Mesenchymal stem cell (in vitro differentiated cells and primary cell): ENCODE measurements around the gene UBTD2.

ENCODE experiments used
- DNase-seq: peaks from one replicate; pipeline ENCODE4 v3.0.0-alpha.2; 2013
- H2AFZ ChIP-seq: one replicate; pipeline ENCODE4 v1.6.1; 2013; ENCODE audit warnings: low read depth, mild to moderate bottlenecking, control low read depth, inconsistent platforms, low read length, moderate library complexity
- H2AK5ac ChIP-seq: 2 replicates; pipeline ENCODE4 v1.6.1; 2013; ENCODE audit warnings: low read length, moderate library complexity, mild to moderate bottlenecking, inconsistent platforms; ENCODE audit not compliant: severe bottlenecking
- H2BK120ac ChIP-seq: one replicate; pipeline ENCODE4 v1.6.1; 2013; ENCODE audit warnings: low read depth, mild to moderate bottlenecking, inconsistent platforms, low read length, moderate library complexity
- H2BK12ac ChIP-seq, 2 experiments: one replicate each; pipeline ENCODE4 v1.6.1; 2013; ENCODE audit warnings: inconsistent platforms in 2 of 2, low read length in 2 of 2, mild to moderate bottlenecking in 2 of 2, moderate library complexity in 2 of 2, control low read depth in 1 of 2
- H2BK15ac ChIP-seq: one replicate; pipeline ENCODE4 v1.6.1; 2013; ENCODE audit warnings: mild to moderate bottlenecking, low read depth, inconsistent platforms; ENCODE audit not compliant: poor library complexity, severe bottlenecking
- H2BK5ac ChIP-seq: 2 replicates; pipeline ENCODE4 v1.6.1; 2013; ENCODE audit warnings: low read depth, mild to moderate bottlenecking, low read length, control low read depth, inconsistent platforms; ENCODE audit not compliant: poor library complexity, severe bottlenecking
- H3K14ac ChIP-seq, 2 experiments: one replicate each; pipeline ENCODE4 v1.6.1; 2013; ENCODE audit warnings: inconsistent platforms in 2 of 2, low read length in 2 of 2, control low read depth in 1 of 2, mild to moderate bottlenecking in 1 of 2, moderate library complexity in 1 of 2
- H3K18ac ChIP-seq, 2 experiments: one replicate each; pipeline ENCODE4 v1.6.1; 2013; ENCODE audit warnings: inconsistent platforms in 2 of 2, low read length in 2 of 2, control low read depth in 1 of 2, low read depth in 1 of 2, mild to moderate bottlenecking in 1 of 2
- H3K23ac ChIP-seq, 2 experiments: one replicate each; pipeline ENCODE4 v1.6.1; 2013; ENCODE audit warnings: inconsistent platforms in 2 of 2, low read length in 2 of 2, mild to moderate bottlenecking in 2 of 2, moderate library complexity in 2 of 2, control low read depth in 1 of 2
- H3K27ac ChIP-seq: 2 replicates; pipeline ENCODE4 v1.5.1; 2013; ENCODE audit warnings: mild to moderate bottlenecking, moderate library complexity, low read length, control low read depth, inconsistent platforms; ENCODE audit not compliant: poor library complexity, severe bottlenecking
- H3K27me3 ChIP-seq, 2 experiments: 2 replicates each; pipeline versions ENCODE4 v1.6.1 to v1.7.0; 2013; ENCODE audit warnings: low read length in 2 of 2, mild to moderate bottlenecking in 2 of 2, moderate library complexity in 2 of 2, control low read depth in 1 of 2, inconsistent platforms in 1 of 2; ENCODE audit not compliant: control insufficient read depth in 1 of 2, insufficient read depth in 1 of 2
- H3K36me3 ChIP-seq, 2 experiments: 2 replicates each; pipeline versions ENCODE4 v1.6.1 to v1.7.0; 2013; ENCODE audit warnings: low read length in 2 of 2, control low read depth in 1 of 2, inconsistent platforms in 1 of 2, low read depth in 1 of 2, mild to moderate bottlenecking in 1 of 2; ENCODE audit not compliant: insufficient read depth in 2 of 2, control insufficient read depth in 1 of 2
- H3K4ac ChIP-seq, 2 experiments: one replicate each; pipeline ENCODE4 v1.6.1; 2013; ENCODE audit warnings: inconsistent platforms in 2 of 2, low read length in 2 of 2, mild to moderate bottlenecking in 2 of 2, moderate library complexity in 2 of 2, control low read depth in 1 of 2, low read depth in 1 of 2
- H3K4me1 ChIP-seq: 2 replicates; pipeline ENCODE4 v1.6.1; 2013; ENCODE audit warnings: low read depth, low read length, control low read depth; ENCODE audit not compliant: control insufficient read depth, insufficient read depth
- H3K4me2 ChIP-seq: 2 replicates; pipeline ENCODE4 v1.6.1; 2013; ENCODE audit warnings: low read length, mild to moderate bottlenecking, inconsistent platforms; ENCODE audit not compliant: poor library complexity, severe bottlenecking
- H3K4me3 ChIP-seq, 2 experiments: 2 replicates each; pipeline versions ENCODE4 v1.5.1 to v1.7.0; 2013; ENCODE audit warnings: low read length in 2 of 2, mild to moderate bottlenecking in 2 of 2, control low read depth in 1 of 2, low read depth in 1 of 2; ENCODE audit not compliant: insufficient read depth in 1 of 2
- H3K79me1 ChIP-seq: replicated peaks from 2 replicates; pipeline ENCODE4 v1.6.1; 2013; ENCODE audit warnings: mild to moderate bottlenecking, control low read depth, low read length, inconsistent platforms; ENCODE audit not compliant: poor library complexity, severe bottlenecking
- H3K9ac ChIP-seq: 2 replicates; pipeline ENCODE4 v1.7.0; 2013; ENCODE audit warnings: mild to moderate bottlenecking, low read length, moderate library complexity
- H3K9me3 ChIP-seq: 2 replicates; pipeline ENCODE4 v1.7.0; 2013; ENCODE audit warnings: mild to moderate bottlenecking, low read length; ENCODE audit not compliant: control insufficient read depth
- H4K8ac ChIP-seq: one replicate; pipeline ENCODE4 v1.6.1; 2013; ENCODE audit warnings: inconsistent platforms, mild to moderate bottlenecking, low read length, moderate library complexity
- H4K91ac ChIP-seq: one replicate; pipeline ENCODE4 v1.6.1; 2013; ENCODE audit warnings: mild to moderate bottlenecking, low read length, inconsistent platforms
- WGBS: methylation state at CpG from one replicate; pipeline ENCODE4 v1.1.7; 2013; ENCODE audit warnings: mixed read lengths; 5-methylcytosine and 5-hydroxymethylcytosine counted together

Gene UBTD2

DNA sequence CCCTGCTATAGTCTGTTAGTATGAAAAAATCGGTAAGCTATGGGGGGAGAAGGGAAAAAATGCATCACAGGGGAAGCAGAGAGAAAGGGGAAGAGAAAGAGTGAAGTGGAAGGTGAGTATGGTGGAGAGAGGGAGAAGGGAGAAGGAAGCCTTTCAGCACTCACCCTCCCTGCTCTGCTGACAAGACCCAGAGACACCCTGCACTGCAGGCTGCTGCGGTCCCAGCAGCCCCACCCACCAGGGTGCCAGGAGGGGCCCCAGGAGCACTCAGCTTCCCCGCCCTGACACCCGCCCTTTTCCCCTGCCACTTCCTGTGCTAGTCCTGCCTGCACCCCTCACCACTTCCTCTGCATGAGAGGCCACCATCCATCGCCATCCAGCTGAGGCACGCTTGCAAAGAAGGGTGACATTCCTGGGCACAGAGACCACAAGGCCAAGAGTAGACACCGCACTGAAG is 108.3 kb downstream of the UBTD2 start:
- H2BK12ac ChIP-seq, result peak overlapping the region; percentile 11 to 89

DNA sequence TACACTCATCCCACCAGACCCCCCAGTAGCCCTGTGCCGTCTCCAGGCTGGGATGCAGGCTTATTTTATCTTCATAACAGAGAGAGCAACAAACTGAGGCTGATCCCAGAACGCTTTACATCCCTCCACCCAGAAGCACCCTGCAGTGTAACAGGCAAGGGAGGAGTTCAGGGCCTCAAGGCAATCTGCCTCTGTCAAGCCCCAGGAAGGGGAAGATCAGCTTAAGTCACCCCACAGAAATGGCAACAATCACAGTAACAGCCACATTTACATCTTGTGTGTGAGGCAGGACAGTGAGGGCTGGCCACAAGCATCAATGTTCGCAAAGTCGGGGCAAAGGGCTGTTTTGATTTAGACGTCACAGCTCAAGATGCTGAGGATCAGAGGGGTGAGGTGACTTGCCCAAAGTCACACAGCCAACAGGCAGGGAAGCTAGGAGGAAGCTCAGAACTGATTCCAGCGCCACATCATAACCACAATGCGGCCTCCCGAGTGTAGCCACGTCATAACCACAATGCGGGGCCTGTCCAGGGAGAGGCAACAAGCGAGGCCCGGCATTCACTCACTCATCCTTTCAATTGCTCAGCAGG is 109.9 kb downstream of the UBTD2 start:
- Histone ChIP-seq H3K4me3 (no peak overlapping the region), H2BK120ac (no peak overlapping the region), H3K23ac (no peak overlapping the region), H3K4me1 (peaks cover 33% of the 10 kb centered on the region), H2BK5ac (no peak overlapping the region), H4K91ac (peak overlapping the region; percentile 52), H3K9ac (no peak overlapping the region), H3K9me3 (no peaks in the 10 kb centered on the region), H3K4me2 (no peak overlapping the region), H3K18ac (peak overlapping the region in 1 of 2 experiments; percentile 41), H3K27me3 (no peaks in the 10 kb centered on the region), H3K36me3 (peaks cover 18 to 20% of the 10 kb centered on the region in 2 experiments), H2BK12ac (peak overlapping the region; percentile 30 to 38), H3K27ac (peak overlapping the region; percentile 33), H4K8ac (peak overlapping the region; percentile 52), H3K14ac (no peak overlapping the region), H2BK15ac (no peak overlapping the region), H2AK5ac (peak overlapping the region; percentile 19), H2AFZ (no peak overlapping the region), H3K79me1 (peaks cover 17% of the 10 kb centered on the region), H3K4ac (peak overlapping the region; percentile 29 to 61)
- DNase-seq, result peak; percentile 79
- WGBS, result 71% methylated on average over 10 of the region's 12 CpGs

More for the DNA sequence above, 108.3 kb downstream of the UBTD2 start:
- Histone ChIP-seq H3K14ac (no peak overlapping the region), H3K36me3 (peaks cover 11 to 17% of the 10 kb centered on the region in 2 experiments), H4K91ac (peak overlapping the region; percentile 43), H3K27ac (peak overlapping the region; percentile 14), H2AK5ac (peak overlapping the region; percentile 11), H3K4me1 (peaks cover 39% of the 10 kb centered on the region), H3K9ac (no peak overlapping the region), H4K8ac (peak overlapping the region; percentile 21), H2BK120ac (peak overlapping the region; percentile 40), H3K79me1 (peaks cover 12% of the 10 kb centered on the region), H3K4me2 (no peak overlapping the region), H2BK5ac (no peak overlapping the region), H3K4me3 (no peak overlapping the region), H3K27me3 (no peaks in the 10 kb centered on the region), H3K4ac (peak overlapping the region; percentile 9 to 40), H2AFZ (no peak overlapping the region), H3K9me3 (no peaks in the 10 kb centered on the region), H2BK15ac (no peak overlapping the region), H3K18ac (peak overlapping the region; percentile 42 to 88), H3K23ac (no peak overlapping the region)
- WGBS, result 35% methylated on average over 7 of the region's 7 CpGs
- no peak for DNase-seq

DNA sequence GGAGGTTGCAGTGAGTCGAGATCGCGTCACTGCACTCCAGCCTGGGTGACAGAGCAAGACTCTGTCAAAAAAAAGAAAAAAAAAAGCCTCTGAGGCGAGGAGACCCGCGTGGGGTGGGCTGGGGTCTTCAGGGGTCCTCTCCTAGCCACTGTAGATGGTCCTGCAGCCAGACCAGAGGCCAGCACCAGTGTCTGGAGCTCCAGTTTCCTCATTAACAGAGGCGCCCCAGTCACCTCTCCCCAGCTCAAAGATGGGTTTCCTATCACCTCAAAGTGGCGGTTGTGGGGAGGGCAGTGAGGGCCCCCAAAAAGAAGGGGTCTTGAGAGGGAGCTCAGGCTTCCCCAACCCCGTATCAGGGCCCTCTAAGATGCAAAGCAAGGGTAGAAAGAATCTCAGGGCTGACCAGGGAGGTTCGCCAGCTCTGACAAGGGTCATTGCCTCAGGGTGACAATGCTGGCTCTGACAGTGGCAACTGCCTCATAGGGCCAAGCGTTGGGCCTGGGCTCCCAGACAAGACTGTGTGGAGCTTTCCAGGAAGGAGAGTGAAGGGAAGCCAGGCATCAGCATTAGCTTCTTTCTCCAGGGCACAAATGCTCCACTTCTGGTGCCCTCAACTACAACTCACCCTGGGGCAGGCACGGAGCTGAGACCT is 110.5 kb downstream of the UBTD2 start:
- Histone ChIP-seq H3K4me1 (peaks cover 34% of the 10 kb centered on the region), H2AK5ac (peak overlapping the region; percentile 3), H2BK5ac (no peak overlapping the region), H3K36me3 (peaks cover 18 to 22% of the 10 kb centered on the region in 2 experiments), H2BK120ac (no peak overlapping the region), H3K4me3 (no peak overlapping the region), H3K9me3 (no peaks in the 10 kb centered on the region), H4K91ac (peak overlapping the region; percentile 52), H3K27ac (peak overlapping the region; percentile 33), H3K4me2 (no peak overlapping the region), H2BK12ac (peak overlapping the region in 1 of 2 experiments; percentile 38), H3K9ac (no peak overlapping the region), H2AFZ (no peak overlapping the region), H3K23ac (no peak overlapping the region), H4K8ac (no peak overlapping the region), H3K18ac (no peak overlapping the region), H3K79me1 (peaks cover 19% of the 10 kb centered on the region), H3K14ac (no peak overlapping the region), H3K4ac (peak overlapping the region in 1 of 2 experiments; percentile 61), H2BK15ac (no peak overlapping the region), H3K27me3 (no peaks in the 10 kb centered on the region)
- WGBS, result 88% methylated on average over 11 of the region's 12 CpGs
- DNase-seq, result no peak

DNA sequence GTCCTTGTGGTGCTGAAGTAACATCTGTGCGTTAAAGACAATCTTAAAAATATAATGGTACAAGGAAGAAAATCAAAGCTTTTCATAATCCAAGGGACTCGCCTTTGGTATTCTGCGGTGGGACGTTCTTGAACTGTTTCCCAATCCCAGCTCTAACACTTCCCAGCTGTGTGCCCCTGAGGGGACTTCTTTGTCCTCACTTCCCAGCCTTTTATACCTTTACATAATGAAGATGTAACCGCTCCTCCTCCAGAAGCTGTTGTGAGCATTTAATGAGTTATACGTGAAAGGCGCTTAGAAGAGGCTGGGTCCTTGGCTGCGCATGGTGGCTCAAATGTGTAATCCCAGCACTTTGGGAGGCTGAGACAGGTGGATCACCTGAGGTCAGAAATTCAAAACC is 112.4 kb downstream of the UBTD2 start:
- Histone ChIP-seq H3K18ac (no peak overlapping the region), H3K4ac (no peak overlapping the region), H2BK15ac (no peak overlapping the region), H3K4me2 (no peak overlapping the region), H4K91ac (no peak overlapping the region), H2BK5ac (no peak overlapping the region), H2BK120ac (no peak overlapping the region), H3K4me1 (peaks cover 37% of the 10 kb centered on the region), H3K27me3 (no peaks in the 10 kb centered on the region), H3K27ac (no peak overlapping the region), H2AK5ac (no peak overlapping the region), H3K36me3 (peaks cover 15 to 24% of the 10 kb centered on the region in 2 experiments), H3K9ac (no peak overlapping the region), H2AFZ (no peak overlapping the region), H4K8ac (no peak overlapping the region), H3K79me1 (peaks cover 26% of the 10 kb centered on the region), H3K9me3 (no peaks in the 10 kb centered on the region), H2BK12ac (no peak overlapping the region), H3K14ac (no peak overlapping the region), H3K23ac (no peak overlapping the region), H3K4me3 (no peak overlapping the region)
- DNase-seq, result no peak
- WGBS, result 93% methylated on average over 7 of the region's 8 CpGs
